ENCODE results near the gene SOX18. TPM values are rescaled to one million over a fixed set of nuclear protein-coding genes. Genes with fewer than 3 reads are reported as not detected.
"Not testable (repeated sequence)": the region's sequence is repeated elsewhere in the genome, so short reads cannot be mapped to it uniquely, and the experiment has no call there.

The SOX18 gene
- 1 to 10 TPM; 5.6 to 9.0 (median 6.5) TPM for polyA plus RNA-seq (ENCODE audit: insufficient read length in 3 of 3)

DNA sequence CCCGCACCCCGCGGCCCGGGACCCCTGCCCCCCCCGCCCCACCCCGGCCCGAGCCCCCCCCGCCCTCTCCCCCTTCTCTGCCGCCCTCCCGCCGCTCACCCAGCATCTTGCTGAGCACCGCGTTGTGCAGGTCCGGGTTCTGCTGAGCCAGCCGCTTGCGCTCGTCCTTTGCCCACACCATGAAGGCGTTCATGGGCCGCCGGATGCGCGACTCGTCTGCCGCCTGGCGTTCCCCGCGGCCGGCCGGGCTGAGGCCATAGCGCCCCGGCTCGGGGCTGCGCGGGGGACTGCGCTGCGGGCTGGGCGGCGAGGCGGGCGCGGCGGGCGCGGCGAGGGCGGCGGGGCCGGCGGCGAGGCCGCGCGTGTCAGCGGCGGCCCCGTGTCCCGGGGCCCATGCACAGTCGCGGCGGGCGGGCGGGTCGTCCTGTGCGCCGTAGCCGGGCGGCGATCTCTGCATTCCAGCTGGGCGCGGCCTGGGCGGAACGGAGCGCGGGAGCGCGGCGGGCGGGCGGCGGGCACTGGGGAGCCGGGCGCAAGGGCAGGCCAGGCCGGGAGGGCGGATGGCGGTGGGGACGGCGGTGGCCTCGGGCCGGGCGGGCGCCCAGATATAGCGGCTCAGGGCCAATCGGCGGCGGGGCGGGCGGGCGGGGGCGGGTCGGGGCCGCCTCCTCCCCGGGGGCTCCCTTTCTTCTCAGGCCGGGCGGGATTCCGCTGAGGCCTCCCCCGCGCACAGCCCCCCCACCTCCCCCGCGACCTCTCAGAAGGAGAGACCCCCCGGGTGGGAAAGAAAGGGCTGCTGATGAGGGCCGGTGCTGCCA is at the start of gene SOX18:
Gene SOX18, minus strand, starts transcription at position 580 of the 818 bp plus-strand sequence. Its CDS starts 123 bp downstream, at position 457.
- no peak for DNase-seq (ENCODE audit: low read depth in 3 of 3, low spot score in 2 of 3)

DNA sequence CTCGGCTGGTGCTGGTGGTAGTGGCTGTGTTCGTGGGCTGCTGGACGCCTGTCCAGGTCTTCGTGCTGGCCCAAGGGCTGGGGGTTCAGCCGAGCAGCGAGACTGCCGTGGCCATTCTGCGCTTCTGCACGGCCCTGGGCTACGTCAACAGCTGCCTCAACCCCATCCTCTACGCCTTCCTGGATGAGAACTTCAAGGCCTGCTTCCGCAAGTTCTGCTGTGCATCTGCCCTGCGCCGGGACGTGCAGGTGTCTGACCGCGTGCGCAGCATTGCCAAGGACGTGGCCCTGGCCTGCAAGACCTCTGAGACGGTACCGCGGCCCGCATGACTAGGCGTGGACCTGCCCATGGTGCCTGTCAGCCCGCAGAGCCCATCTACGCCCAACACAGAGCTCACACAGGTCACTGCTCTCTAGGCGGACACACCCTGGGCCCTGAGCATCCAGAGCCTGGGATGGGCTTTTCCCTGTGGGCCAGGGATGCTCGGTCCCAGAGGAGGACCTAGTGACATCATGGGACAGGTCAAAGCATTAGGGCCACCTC is 49.1 kb upstream of the SOX18 start:
- DNase-seq (ENCODE audit: low read depth in 3 of 3, low spot score in 2 of 3): no peak

DNA sequence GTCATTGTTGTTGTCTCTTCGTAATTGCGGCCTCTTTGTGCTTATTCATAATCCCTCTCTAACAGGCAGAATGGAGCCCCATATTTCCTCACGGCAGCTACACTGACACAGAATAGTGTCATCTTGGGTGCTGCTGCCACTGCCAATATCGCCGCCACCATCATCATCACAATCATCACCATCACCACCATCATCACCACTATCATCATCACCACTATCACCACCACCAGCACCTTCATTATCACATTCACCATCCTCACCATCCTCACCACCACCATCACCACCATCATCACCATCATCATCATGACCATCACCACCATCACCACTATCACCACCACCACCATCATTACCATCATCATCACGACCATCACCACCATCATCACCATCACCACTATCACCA is 47.1 kb upstream of the SOX18 start:
- DNase-seq (ENCODE audit: low read depth in 3 of 3, low spot score in 2 of 3): no peak

DNA sequence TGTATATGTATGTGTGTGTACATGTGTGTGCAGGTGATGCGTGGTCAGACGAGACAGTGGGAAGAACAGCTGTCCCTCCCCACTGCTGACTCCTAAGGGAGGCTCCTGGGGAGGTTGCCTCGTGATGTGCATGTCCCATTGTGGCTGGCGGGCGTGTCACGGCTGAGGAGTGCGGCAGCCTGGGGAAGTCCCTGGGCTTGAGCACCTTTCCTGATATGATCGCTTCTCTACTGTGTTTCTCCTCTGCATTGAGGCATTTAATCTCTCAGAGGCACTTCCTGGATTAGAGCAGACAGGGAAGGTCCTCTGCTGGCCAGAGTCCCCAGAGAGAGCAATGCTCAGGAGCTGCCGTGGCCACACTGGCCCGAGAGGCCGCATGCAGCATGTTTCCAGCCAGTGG is 46.5 kb upstream of the SOX18 start:
- no peak for DNase-seq (ENCODE audit: low read depth in 3 of 3, low spot score in 2 of 3)

DNA sequence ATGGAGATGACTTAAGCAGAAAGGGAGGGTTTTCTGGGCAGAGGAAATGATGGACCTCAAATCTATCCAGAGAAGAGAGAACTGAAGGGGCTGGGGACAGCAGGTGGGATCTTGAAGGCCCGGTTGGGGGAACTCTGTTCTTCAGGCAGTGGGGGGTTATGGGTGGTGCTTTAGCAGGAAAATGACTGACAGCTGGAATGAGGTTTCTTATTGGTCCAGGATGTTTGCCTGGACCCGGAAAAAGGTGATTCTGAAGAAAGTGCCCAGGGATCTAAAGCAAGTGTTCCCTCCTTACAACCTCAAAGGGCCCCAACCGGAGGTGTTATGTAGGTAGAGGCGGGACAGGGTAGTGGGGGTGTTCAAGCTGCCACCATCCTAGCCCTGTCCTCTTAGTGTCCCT is 46.0 kb upstream of the SOX18 start:
- DNase-seq (ENCODE audit: low read depth in 3 of 3, low spot score in 2 of 3): no peak

DNA sequence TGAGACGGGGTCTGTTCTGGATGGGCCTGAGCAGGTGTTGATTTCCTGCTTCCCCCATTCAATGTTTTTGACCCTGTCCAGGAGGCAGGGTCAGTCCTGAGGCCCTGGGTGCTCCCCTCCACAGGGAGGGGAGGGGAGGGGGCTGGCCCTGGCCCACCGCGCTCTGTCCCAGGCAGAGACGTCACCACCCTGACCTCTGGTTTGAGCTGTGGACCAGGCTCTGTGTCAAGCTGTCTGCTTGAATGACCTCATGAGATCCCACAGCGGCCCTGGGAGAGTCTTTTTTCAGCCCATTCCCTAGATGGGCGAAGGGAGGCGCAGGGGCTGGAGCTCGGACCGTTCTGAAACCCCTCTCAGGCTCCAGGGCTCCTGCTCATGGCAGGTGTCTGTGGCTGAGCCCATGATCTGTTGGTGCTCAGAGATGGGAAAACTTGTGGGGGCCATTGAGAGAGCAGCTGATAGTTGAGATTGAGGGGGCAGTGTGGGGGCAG is 43.6 kb upstream of the SOX18 start:
- no peak for DNase-seq (ENCODE audit: low read depth in 3 of 3, low spot score in 2 of 3)

DNA sequence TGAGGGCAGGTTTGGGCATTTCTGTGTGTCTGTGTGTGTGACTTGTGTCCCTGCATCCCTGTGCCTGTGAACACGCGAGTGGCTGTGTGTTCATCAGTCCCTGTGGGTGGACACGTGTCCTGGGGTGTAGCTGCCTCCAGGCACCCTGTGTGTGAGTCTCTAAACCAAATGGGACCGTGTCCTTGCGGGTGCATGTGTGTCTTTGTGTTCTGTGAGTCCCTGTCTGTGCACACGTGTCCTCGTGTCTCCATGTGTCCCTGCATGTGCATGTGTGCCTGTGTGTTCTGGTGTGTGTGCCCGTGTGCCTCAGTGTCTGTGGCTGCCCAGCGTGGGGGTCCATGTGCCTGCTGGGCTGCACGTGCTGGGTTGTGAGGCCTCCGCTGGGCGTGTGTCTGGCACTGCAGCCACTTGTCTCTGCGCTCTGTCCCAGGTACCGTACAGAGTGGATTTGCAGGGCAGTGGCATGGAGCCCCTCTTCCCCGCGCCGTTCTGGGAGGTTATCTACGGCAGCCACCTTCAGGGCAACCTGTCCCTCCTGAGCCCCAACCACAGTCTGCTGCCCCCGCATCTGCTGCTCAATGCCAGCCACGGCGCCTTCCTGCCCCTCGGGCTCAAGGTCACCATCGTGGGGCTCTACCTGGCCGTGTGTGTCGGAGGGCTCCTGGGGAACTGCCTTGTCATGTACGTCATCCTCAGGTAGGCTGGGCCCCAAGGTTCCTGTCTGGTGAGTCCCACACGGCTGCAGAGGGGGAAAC is 43.0 kb upstream of the SOX18 start:
- no peak for DNase-seq (ENCODE audit: low read depth in 3 of 3, low spot score in 2 of 3)

DNA sequence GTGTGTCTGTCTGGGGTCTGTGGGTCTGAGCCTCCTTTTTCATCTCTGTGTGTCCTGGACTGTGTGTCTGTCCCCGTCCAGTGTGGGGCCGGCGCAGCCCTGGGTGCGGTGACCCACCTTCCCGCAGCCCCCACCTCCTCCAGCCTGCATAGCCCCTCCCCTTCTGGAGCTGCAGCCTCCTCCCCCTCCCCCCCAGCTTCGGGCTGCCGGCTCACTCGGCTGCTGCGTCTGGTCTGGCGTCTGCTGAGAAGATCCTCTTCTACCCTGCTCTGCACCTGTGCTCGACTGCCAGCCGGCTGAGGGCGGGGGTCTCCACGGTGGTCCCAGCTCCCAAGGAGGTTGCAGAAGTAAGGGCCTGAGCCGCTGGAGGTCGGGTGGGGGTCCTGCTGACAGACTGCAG is 42.3 kb upstream of the SOX18 start:
- no peak for DNase-seq (ENCODE audit: low read depth in 3 of 3, low spot score in 2 of 3)

DNA sequence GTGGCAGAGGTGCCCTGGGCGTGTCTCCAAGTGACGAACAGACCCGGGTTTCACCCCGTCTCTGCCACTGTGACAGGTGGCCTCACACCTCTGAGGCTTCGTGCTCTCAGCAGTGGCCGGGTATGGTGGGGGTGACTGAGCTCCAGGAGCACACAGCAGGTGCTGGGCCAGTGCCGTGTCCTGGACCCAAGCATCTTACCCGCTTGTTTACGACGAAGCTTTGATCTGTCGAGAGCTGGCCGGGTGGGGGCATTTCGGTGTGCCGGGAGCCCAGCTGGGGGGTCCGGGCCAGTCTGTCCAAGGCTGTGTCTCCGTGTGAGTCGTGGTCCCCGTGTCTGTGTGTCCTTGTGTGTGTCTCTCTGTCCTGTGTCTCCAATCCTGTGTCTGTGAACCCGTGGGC is 41.9 kb upstream of the SOX18 start:
- DNase-seq (ENCODE audit: low read depth in 3 of 3, low spot score in 2 of 3): no peak

DNA sequence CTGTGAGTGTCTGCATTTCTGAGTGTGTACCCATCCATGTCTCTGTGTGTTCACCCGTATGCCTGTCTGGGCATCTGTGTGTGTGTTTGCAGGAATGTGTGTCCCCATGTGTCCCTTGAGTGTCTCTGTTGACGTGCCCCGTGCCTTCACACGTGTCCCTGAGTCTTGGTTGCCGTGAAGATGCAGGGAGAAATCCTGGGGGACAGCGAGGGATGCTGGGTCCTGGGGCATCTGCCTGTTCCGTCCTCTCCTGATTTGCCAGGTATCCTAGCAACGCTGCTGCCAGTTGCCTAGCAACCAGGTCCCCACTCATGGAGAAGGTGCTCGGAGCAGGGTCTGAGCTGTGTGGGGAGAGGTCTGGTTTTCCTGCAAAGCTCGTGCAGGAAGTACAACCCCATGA is 40.7 kb upstream of the SOX18 start:
- no peak for DNase-seq (ENCODE audit: low read depth in 3 of 3, low spot score in 2 of 3)

DNA sequence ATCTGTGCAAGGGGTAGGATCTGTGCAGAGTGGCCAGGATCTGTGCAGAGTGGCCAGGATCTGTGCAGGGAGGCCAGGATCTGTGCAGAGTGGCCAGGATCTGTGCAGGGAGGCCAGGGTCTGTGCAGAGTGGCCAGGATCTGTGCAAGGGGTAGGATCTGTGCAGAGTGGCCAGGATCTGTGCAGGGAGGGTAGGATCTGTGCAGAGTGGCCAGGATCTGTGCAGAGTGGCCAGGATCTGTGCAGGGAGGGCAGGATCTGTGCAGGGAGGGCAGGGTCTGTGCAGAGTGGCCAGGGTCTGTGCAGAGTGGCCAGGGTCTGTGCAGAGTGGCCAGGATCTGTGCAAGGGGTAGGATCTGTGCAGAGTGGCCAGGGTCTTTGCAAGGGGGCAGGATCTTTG is 39.1 kb upstream of the SOX18 start:
- not testable (repeated sequence) for DNase-seq (ENCODE audit: low read depth in 3 of 3, low spot score in 2 of 3)

DNA sequence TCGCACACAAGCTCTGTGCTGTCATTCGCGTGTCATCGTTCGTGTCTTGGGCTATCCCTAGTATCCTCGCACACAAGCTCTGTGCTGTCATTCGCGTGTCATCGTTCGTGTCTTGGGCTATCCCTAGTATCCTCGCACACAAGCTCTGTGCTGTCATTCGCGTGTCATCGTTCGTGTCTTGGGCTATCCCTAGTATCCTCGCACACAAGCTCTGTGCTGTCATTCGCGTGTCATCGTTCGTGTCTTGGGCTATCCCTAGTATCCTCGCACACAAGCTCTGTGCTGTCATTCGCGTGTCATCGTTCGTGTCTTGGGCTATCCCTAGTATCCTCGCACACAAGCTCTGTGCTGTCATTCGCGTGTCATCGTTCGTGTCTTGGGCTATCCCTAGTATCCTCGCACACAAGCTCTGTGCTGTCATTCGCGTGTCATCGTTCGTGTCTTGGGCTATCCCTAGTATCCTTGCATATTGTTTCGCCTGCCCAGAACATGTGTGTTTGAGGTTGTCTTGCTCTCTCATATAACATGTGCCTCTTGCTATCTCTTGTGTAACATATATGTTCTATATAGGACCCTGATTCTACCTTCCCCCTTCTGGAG is 37.9 kb upstream of the SOX18 start:
- DNase-seq (ENCODE audit: low read depth in 3 of 3, low spot score in 2 of 3): not testable (repeated sequence)

DNA sequence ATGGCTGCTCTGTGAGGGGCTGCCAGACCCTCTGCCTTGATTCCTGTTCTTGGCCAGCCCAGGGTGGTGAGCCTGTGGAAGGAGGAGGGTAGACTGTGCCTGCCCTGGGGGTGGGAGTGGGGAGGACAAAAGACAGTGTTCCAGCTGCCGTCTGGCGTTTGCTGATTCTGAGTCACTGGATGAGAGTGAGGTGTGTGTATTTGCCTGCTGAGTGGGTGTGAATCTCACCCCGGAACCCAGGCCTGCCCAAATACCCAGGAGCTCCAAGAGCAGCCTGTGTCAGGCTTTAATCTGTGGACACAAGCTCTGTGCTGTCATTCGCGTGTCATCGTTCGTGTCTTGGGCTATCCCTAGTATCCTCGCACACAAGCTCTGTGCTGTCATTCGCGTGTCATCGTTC is 37.4 kb upstream of the SOX18 start:
- DNase-seq (ENCODE audit: low read depth in 3 of 3, low spot score in 2 of 3): no peak

DNA sequence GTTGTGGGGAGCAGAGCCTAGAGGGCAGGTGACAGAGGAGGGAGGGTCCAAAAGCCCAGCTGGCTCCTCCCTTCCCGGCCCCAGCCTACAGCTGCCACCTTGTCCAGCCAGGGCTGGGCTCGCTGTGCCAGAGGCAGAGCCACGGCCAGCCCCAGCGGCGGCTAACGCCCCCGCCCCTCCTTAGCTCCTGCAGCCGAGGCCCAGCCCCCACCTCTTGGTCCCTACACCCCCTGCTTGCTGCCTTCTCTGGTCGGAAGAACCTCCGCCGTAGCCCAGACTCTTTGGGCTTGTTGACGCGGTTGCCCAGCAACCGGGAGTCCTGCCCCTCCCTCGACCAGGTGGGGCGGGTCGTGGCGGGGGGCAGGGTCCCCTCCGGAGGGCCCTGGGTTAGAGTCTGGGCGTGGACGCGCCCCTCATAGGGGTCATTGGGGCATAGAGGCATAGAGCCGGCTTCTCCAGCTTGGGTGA is 35.3 kb upstream of the SOX18 start:
- DNase-seq (ENCODE audit: low read depth in 3 of 3, low spot score in 2 of 3): no peak

DNA sequence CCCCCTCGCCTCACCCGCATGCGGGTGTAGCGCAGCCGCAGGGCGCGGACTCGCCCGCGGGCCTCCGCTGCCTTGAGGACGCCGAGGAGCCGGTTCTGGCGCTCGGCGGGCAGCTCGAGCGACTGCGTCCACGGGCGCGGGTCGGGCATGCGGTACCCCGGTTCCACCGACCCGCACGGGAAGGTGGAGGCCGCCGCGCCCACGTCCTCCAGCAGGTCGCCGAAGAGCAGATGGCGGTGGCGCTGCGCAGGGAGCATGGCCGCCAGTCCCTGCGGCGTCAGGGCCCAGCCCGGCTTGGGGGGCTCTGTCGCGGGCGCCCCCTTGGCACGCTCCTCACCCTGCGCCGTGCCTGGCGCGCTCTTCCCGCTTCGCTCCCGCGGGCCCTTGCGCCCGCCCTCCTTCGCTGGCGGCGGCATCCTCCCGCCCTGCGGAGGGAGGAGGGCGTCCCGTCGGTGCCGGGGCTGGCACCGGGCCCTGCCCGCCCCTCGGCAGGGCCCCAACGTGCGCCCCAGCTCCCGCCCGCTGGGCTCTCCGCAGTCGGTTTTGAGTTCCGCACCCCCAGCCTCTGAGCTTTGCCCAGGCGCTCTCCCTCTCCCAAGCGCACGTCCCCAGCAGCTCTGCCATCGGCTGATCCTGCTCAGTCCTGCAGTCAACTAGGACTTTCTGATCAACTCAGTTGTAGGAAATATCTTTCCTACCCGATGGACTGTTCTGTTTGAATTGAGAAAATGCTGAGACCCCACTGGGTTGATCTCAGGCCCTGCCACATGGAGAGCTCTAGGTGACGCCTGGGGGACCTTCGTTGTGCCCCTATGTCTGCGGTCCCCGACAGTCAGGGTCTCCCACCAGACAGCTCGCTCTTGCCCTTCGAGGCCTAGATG is 34.6 kb upstream of the SOX18 start, which contains the start of gene LKAAEAR1:
Gene LKAAEAR1, minus strand, starts transcription at position 595 of the 881 bp plus-strand sequence. Its CDS starts 179 bp downstream, at position 416.
- DNase-seq (ENCODE audit: low read depth in 3 of 3, low spot score in 2 of 3): no peak

DNA sequence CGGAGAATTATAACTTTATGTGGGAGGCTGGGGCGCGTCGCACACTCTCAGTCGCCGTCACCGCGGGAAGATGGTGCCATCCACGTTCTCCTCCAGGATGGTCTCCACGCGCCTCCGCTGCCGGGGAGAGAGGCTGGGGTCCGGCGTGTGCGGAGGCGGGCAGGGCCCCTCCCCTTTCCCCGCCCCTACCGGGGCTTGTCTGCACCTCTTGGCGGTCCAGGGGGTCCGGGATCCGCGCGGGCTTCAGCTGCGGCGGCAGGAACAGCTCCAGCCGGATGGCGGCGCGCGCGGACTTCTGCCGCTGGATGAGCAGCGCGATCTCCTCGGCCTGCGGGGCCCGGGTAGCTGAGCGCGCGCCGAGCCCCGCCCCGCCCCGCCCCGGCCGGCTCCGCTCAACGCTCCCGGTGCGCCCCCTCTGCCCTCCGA is 34.0 kb upstream of the SOX18 start:
- DNase-seq (ENCODE audit: low read depth in 3 of 3, low spot score in 2 of 3): peak in 1 of 3 donors; percentile 61

DNA sequence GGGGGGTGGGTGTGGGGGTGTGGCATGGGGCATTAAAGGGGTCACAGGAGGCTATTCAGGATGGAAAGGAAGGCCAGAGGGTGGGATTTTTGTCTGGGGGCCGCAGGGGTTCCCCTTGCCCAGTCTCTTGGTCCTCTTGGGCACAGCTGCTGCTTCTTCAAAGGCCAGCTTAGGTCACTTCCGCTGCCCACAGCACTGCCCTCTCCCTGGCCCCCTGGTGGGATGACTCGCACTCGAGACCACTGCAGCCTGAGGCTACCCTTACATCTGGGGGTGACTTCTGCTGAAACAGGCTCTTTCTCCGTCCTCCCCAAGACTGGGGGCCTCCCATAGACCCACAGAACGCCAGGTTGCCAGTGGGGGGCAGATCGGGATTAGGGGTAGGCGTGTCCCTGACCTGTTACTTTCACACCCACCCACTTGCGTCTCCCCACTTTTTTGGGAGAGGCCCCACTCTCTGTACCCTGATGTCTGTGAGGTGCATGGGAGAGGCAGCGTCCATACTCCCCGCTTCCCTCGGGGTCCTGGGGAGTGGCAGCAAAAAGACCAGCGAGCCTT is 33.5 kb upstream of the SOX18 start:
- DNase-seq (ENCODE audit: low read depth in 3 of 3, low spot score in 2 of 3): no peak

DNA sequence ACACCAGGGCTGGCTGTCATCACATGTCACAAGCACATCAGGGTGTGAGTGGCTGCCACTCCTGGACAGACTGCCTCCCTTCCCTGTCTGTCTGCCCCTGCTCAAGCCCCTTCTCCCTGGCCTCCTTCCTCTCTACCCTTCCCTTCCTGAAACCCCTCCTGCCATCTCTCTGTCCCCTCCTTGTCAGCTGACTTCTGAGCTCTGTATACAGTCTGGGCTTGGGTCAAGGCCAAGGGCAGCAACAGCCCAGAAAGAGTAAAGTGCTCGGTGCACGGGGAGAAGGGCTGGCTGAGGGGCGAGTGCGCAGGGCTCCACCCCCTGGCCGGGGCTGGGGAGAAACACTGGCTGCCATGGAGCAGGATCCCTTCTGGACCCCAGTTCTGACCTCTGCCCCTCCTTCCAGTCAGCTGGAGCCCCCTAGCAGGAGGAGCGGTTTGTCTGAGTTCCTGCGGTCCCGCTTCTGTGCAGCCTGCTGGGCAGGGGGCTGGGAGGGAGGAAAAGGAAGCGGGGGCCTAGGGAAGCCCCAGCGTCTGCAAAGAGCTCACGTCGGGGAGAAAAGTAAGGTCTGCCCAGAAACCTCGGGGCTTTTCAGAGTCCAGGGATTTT is 32.8 kb upstream of the SOX18 start:
- DNase-seq (ENCODE audit: low read depth in 3 of 3, low spot score in 2 of 3): no peak

DNA sequence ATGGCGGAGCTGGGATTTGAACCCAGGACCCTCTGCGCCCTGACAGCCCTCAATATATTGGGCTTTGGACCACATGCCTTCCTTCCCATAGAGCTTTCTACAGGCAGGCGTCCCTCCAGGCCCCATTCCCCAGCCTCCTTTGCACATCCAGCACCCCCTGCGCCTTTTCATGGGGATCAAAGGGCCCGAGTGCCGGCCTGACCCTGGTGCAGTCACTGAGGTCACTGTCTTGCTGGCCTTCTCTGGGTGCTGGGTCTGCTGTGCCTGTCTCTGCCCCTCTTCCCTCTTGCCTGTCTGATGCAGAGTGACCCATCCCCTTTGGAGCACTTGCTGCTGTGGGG is 32.2 kb upstream of the SOX18 start:
- no peak for DNase-seq (ENCODE audit: low read depth in 3 of 3, low spot score in 2 of 3)

Data from right renal cortex interstitium (tissue), 3 donors.